ENCODE measurements around the gene CAMK1D.

The CAMK1D gene

GRCh38 chr10:12663863-12664262, 314.5 kb downstream of the CAMK1D start:
- no peak for DNase-seq

- no peak for DNase-seq
Measured at GRCh38 chr10:12665501-12665900, 316.2 kb downstream of the CAMK1D start.

GRCh38 chr10:12667052-12667451, 317.7 kb downstream of the CAMK1D start:
- no peak for DNase-seq

GRCh38 chr10:12668634-12669033, 319.3 kb downstream of the CAMK1D start:
- DNase-seq: no peak

- DNase-seq: no peak
Measured at GRCh38 chr10:12670004-12670403, 320.7 kb downstream of the CAMK1D start.

GRCh38 chr10:12675186-12675585, 325.8 kb downstream of the CAMK1D start:
- no peak for DNase-seq

GRCh38 chr10:12679636-12680035, 330.3 kb downstream of the CAMK1D start:
- no peak for DNase-seq

- DNase-seq: no peak
Measured at GRCh38 chr10:12681252-12681651, 331.9 kb downstream of the CAMK1D start.

GRCh38 chr10:12684784-12685183, 335.4 kb downstream of the CAMK1D start:
- DNase-seq: no peak

GRCh38 chr10:12685261-12686058, 336.1 kb downstream of the CAMK1D start:
- no peak for DNase-seq

GRCh38 chr10:12687996-12688395, 338.6 kb downstream of the CAMK1D start:
- no peak for DNase-seq

GRCh38 chr10:12689893-12690292, 340.5 kb downstream of the CAMK1D start:
- no peak for DNase-seq

GRCh38 chr10:12690525-12691126, 341.3 kb downstream of the CAMK1D start:
- no peak for DNase-seq

- no peak for DNase-seq
Measured at GRCh38 chr10:12691596-12691995, 342.2 kb downstream of the CAMK1D start.

GRCh38 chr10:12697764-12698163, 348.4 kb downstream of the CAMK1D start:
- no peak for DNase-seq

GRCh38 chr10:12699258-12699700, 349.9 kb downstream of the CAMK1D start:
- DNase-seq: peak; percentile 33

- peak; percentile 54 for DNase-seq
Measured at GRCh38 chr10:12699781-12700556, 350.6 kb downstream of the CAMK1D start.

- DNase-seq: no peak
Measured at GRCh38 chr10:12700557-12700874, 351.2 kb downstream of the CAMK1D start.

GRCh38 chr10:12701696-12702095, 352.3 kb downstream of the CAMK1D start:
- DNase-seq: no peak

GRCh38 chr10:12702215-12702770, 352.9 kb downstream of the CAMK1D start:
- no peak for DNase-seq

- DNase-seq: no peak
Measured at GRCh38 chr10:12703126-12703525, 353.8 kb downstream of the CAMK1D start.

- no peak for DNase-seq
Measured at GRCh38 chr10:12703813-12704212, 354.5 kb downstream of the CAMK1D start.

- DNase-seq: no peak
Measured at GRCh38 chr10:12704488-12704887, 355.1 kb downstream of the CAMK1D start.

- DNase-seq: no peak
Measured at GRCh38 chr10:12705943-12706342, 356.6 kb downstream of the CAMK1D start.

Data from OCI-M1 (cell line).